Esophagus muscularis mucosa (tissue), 4 donors: ENCODE measurements around the gene SMIM22. TPM values are rescaled to one million over a fixed set of nuclear protein-coding genes. Genes with fewer than 3 reads are reported as not detected.

ENCODE experiments used
- DNase-seq: peaks from one replicate; pipeline ENCODE4 v3.0.0-alpha.2; 2017; ENCODE audit errors: extremely low spot score
- H3K27ac ChIP-seq, 4 donors: fragments of 200-600 bp; sonication (generic); replicated peaks in 1 of 4; 1 replicate in 3 of 4; 2 replicates in 1 of 4; pipeline ENCODE4 v1.5.1; 2016 to 2019; ENCODE audit warnings: mild to moderate bottlenecking in 1 of 4
- H3K27me3 ChIP-seq, 4 donors: fragments of 200-600 bp; sonication (generic); one replicate each; pipeline versions ENCODE4 v1.5.1 to v1.6.0; 2016 to 2019
- H3K36me3 ChIP-seq, 4 donors: fragments of 200-600 bp; sonication (generic); one replicate each; pipeline ENCODE4 v1.5.1; 2016 to 2019
- H3K4me1 ChIP-seq, 4 donors: fragments of 200-600 bp; sonication (generic); one replicate each; pipeline ENCODE4 v1.5.1; 2016 to 2019
- H3K4me3 ChIP-seq, 4 donors: fragments of 200-600 bp; sonication (generic); 1 replicate in 2 of 4; 2 replicates in 2 of 4; pipeline ENCODE4 v1.5.1; 2016 to 2019; ENCODE audit warnings: mild to moderate bottlenecking in 4 of 4, moderate library complexity in 1 of 4
- H3K9me3 ChIP-seq, 4 donors: fragments of 200-600 bp; sonication (generic); 1 replicate in 3 of 4; 2 replicates in 1 of 4; pipeline ENCODE4 v1.5.1; 2016 to 2019
- CTCF ChIP-seq, 3 experiments: fragments of 200-600 bp in 2 of 3; fragments of 450-650 bp in 1 of 3; sonication (generic) in 2 of 3; IDR thresholded peaks; one replicate each; pipeline ENCODE4 v1.5.1; 2017 to 2019; ENCODE audit warnings: antibody characterized with exemption in 3 of 3, mild to moderate bottlenecking in 2 of 3, moderate library complexity in 1 of 3
- EP300 ChIP-seq: sonication (generic); formaldehyde crosslinking; IDR thresholded peaks from one replicate; pipeline ENCODE4 v1.6.1; 2017; ENCODE audit warnings: antibody characterized with exemption
- POLR2A ChIP-seq: fragments of 450-650 bp; IDR thresholded peaks from one replicate; pipeline ENCODE4 v1.6.1; 2017; ENCODE audit warnings: antibody characterized with exemption, moderate library complexity, mild to moderate bottlenecking, low read depth
- POLR2AphosphoS5 ChIP-seq, 2 donors: sonication (generic); formaldehyde crosslinking; IDR thresholded peaks; one replicate each; pipeline ENCODE4 v1.6.1; 2017; ENCODE audit warnings: antibody characterized with exemption in 2 of 2
- WGBS: methylation state at CpG from one replicate; pipeline ENCODE4 v1.1.5; 2018; 5-methylcytosine and 5-hydroxymethylcytosine counted together
- intact Hi-C: fragments of 100-400 bp; cut with DNase I; formaldehyde crosslinking; loops from one replicate; pipeline ENCODE4 v1.15.1; 2023
- total RNA-seq, 4 donors: library from RNA; depleted of rRNA; stranded (reverse); fragments of >200 nt; gene quantifications; one replicate each; pipeline versions ENCODE4 v1.1.0 to v1.2.1, GENCODE V29; 2016

Gene SMIM22
- total RNA-seq, 4 donors from 2014 or later = not detected

DNA sequence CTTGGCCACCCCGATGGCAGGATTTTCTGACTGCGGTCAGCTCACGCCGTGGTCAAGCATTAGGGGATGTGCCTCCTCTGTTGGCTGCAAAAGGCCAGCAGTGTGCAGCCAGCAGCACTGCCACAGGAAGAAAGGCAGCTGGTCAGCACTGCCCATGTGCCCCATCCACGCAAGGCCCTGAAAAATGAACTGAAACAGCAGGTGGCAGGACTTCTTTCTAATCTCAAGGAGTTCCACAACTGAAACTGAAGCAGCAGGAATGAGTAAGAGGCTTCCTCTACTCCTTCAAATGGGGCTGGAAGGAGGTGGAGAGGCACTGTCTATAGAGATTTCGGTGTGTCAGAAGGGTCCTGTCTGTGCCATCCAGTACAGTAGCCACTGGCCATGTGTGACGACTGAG, 31.4 kb upstream of the SMIM22 start:
- 77% methylated on average over 3 of the region's 7 CpGs for WGBS
- DNase-seq = no peak
- Histone ChIP-seq H3K27ac (no peak overlapping the region), H3K36me3 (peaks cover 37 to 67% (median 67%) of the 10 kb centered on the region in 4 donors), H3K4me1 (peaks cover 30 to 54% (median 38%) of the 10 kb centered on the region in 4 donors), H3K9me3 (no peaks in the 10 kb centered on the region), H3K4me3 (no peak overlapping the region), H3K27me3 (no peaks in the 10 kb centered on the region)
- no peak for TF ChIP-seq EP300
- TF ChIP-seq CTCF (IDR thresholded peaks at IDR 0.05) = no peak
- no peak for TF ChIP-seq POLR2A
- intact Hi-C loops = no loop called here

DNA sequence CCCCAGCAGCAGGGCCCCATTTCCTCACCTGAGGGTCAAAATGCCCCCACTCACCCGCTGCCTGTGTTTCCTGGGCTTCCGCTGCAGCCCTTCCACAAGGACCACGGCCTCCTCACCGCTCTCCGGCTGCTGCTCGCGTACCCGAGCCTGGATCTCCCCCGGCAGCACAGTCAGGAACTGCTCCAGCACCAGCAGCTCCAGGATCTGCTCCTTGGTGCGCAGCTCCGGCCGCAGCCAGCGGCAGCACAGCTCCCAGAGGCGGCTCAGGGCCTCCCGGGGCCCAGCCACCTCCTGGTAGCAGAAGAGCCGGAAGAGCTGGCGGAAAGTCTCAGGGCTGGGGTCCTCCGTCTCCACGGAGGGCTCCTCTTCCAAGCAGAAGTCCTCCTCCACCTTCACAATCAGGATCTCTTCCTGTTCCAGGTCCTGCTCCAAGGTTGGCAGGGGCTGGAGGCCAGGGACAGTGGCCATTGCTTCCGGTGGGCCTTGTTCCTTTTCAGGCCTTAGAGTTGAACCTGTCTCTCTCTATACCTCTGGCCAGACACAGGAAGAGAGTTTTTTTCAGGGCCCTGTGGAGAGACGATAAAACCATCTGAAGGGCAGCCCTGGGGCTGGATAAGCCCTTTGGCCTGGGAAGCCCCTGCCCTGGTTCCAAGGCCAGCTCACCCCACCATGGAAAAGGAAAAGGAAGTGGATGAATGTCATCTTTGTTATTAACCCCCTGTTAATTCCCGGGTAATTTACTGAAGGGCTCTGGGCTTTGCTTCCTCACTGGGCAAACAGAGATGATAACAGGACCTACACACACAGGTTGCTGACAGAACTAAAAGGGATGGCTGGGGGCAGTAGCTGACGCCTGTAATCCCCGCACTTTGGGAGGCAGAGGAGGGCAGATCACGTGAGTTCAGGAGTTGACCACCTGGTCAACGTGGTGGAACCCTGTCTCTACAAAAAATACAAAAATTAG, 29.4 kb upstream of the SMIM22 start:
- TF ChIP-seq POLR2AphosphoS5 (IDR thresholded peaks at IDR 0.05) = no peak
- TF ChIP-seq EP300 = no peak
- TF ChIP-seq CTCF (IDR thresholded peaks at IDR 0.05) = no peak
- TF ChIP-seq POLR2A = no peak
- Histone ChIP-seq H3K9me3 (no peaks in the 10 kb centered on the region), H3K4me3 (peak overlapping the region; percentile 89 to 95 (median 94)), H3K27me3 (no peaks in the 10 kb centered on the region), H3K27ac (peak overlapping the region; percentile 86 to 91 (median 90)), H3K36me3 (peaks cover 20 to 47% (median 47%) of the 10 kb centered on the region in 4 donors), H3K4me1 (peaks cover 35 to 59% (median 43%) of the 10 kb centered on the region in 4 donors)
- DNase-seq = no peak
- intact Hi-C loops = loop anchor here (5.0 kb wide), 3 partner anchors 37 to 82 kb away; partner anchors contain the start of genes GLYR1, ROGDI and UBN1
- 72% methylated on average over 23 of the region's 26 CpGs for WGBS

DNA sequence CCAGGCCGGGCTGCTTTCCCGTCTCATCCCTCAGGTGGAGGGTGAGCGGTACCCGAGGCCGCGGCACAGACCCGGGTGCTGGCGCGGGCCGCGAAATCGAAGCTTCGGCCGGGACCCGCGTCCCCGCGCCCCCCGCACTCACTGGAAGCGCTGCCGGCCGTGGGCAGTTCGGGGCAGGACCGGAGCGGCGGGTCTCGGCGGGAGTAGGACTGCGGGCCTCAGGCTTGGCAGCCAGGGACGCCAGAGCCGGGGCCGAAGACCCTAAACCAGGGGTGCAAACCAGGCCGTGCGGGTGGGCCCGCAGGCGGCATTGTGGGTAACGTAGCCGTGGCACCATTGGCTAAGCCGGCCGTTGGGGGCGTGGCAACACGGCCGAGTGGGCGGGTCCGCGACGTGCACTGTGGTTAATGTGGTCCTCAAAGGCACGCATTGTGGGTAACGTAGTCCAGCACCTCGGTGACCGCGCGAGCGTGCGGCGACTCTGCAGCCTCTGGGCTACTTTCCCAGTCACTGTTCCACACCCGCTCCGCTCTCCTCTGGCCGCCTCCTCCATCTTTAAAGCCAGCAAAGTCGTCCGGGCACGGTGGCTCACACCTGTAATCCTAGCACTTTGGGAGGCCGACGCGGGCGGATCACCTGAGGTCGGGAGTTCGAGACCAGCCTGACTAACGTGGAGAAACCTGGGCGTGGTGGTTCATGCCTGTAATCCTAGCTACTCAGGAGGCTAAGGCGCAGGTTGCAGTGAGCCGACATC, 28.1 kb upstream of the SMIM22 start, which contains the start of gene ZNF500:
Gene ZNF500 (minus strand): TSS at position 288 of the 754 bp plus-strand sequence. CDS start 1,184 bp downstream, outside the sequence.
- 6% methylated on average over 34 of the region's 72 CpGs for WGBS
- peak; percentile 100 for DNase-seq
- TF ChIP-seq POLR2A (no peak), CTCF (IDR thresholded peaks at IDR 0.05) (no peak), POLR2AphosphoS5 (IDR thresholded peaks at IDR 0.05) (peak; percentile 87 to 93), EP300 (no peak)
- intact Hi-C loops = loop anchor here (5.0 kb wide), 3 partner anchors 35 to 80 kb away; partner anchors contain the start of genes GLYR1, ROGDI and UBN1
- Histone ChIP-seq H3K4me1 (peaks cover 35 to 54% (median 43%) of the 10 kb centered on the region in 4 donors), H3K27ac (peak within 1 kb of the TSS; percentile 86 to 91 (median 90)), H3K27me3 (no peaks in the 10 kb centered on the region), H3K9me3 (no peaks in the 10 kb centered on the region), H3K4me3 (peak within 1 kb of the TSS; percentile 89 to 95 (median 94)), H3K36me3 (peaks cover 10 to 35% (median 34%) of the 10 kb centered on the region in 4 donors)

DNA sequence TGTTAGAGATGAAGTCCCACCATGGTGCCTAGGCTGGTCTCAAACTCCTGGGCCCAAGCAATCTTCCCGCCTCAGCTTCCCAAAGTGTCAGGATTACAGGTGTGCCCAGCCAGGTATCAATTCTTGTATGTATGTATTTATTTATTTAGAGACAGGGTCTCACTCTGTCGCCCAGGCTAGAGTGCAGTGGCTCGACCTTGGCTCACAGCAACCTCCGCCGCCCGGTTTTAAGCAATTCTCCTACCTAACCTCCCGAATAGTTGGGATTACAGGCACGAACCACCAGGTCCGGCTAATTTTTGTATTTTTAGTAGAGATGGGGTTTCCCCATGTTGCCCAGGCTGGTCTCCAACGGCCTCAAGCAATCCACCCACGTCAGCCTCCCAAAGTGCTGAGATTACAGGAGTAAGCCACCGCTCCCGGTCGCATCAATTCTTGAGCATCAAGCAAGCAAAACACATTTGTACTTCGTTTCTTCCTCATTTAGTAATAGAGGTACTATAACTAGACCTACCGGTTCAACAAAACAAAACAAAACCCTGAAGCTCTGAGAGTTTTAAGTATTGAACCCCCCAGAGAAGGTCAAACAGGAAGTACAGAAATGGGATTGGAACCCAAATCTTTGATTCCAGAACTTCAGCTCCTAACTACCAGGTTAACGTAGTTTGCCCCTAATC, 27.2 kb upstream of the SMIM22 start:
- Histone ChIP-seq H3K27ac (peak overlapping the region; percentile 86 to 91 (median 90)), H3K27me3 (no peaks in the 10 kb centered on the region), H3K36me3 (peaks cover 4 to 26% (median 25%) of the 10 kb centered on the region in 4 donors), H3K4me3 (peak overlapping the region; percentile 89 to 95 (median 94)), H3K9me3 (no peaks in the 10 kb centered on the region), H3K4me1 (peaks cover 35 to 52% (median 40%) of the 10 kb centered on the region in 4 donors)
- no peak for DNase-seq
- TF ChIP-seq POLR2A (no peak), POLR2AphosphoS5 (IDR thresholded peaks at IDR 0.05) (no peak), CTCF (IDR thresholded peaks at IDR 0.05) (no peak), EP300 (no peak)
- intact Hi-C loops = loop anchor here (5.0 kb wide), 3 partner anchors 34 to 79 kb away; partner anchors contain the start of genes GLYR1, ROGDI and UBN1
- WGBS = 54% methylated on average over 17 of the region's 17 CpGs
